Astrocyte (in vitro differentiated cells and primary cell): ENCODE results near the gene EPB42.

Experiments used
- EZH2 ChIP-seq: IDR thresholded peaks from 2 replicates; pipeline ENCODE4 v1.6.1; 2012; ENCODE audit warnings: mild to moderate bottlenecking, low read length, inconsistent platforms; ENCODE audit not compliant: insufficient read depth
- TF ChIP-seq, protein P1 (sequence below): IDR thresholded peaks from 2 replicates; pipeline ENCODE4 v1.5.1; 2011; ENCODE audit warnings: low read depth, mild to moderate bottlenecking, inconsistent platforms, low read length, moderate library complexity; ENCODE audit not compliant: insufficient read depth

DNA sequence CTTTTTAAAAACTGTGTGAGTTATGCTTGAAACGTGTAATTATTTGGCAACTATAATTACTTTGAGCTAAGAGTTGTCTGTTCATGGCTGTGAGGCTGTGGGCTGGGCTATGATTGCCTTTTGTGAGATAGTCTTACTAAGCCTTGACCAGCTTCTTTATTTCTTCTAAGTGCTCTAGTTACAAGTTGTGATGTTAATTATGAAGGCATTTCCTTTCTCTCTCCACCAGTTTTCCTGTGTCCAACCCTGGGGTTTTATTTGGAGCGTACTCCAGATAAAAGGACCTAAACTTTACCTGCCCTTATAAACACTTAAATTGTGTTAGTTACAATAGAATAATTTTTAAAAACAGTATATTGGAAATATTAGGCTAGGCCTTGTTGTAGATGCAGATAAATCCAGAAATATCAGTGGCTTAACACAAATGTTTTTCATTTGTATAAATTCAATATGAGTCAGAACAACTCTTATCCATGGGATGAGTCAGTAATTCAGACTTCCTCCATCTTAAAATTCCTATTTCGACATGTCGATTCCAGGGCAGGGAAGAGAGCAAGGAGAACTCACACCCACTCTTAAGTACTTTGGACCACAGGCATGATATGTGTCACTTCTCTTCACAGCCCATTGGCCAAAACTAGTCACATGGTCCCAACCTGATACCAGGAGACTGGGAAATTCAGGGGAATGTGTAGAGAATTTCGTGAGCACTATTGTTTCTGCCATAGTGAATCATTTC is 70.5 kb downstream of the EPB42 start:
- TF ChIP-seq, protein P1, sequence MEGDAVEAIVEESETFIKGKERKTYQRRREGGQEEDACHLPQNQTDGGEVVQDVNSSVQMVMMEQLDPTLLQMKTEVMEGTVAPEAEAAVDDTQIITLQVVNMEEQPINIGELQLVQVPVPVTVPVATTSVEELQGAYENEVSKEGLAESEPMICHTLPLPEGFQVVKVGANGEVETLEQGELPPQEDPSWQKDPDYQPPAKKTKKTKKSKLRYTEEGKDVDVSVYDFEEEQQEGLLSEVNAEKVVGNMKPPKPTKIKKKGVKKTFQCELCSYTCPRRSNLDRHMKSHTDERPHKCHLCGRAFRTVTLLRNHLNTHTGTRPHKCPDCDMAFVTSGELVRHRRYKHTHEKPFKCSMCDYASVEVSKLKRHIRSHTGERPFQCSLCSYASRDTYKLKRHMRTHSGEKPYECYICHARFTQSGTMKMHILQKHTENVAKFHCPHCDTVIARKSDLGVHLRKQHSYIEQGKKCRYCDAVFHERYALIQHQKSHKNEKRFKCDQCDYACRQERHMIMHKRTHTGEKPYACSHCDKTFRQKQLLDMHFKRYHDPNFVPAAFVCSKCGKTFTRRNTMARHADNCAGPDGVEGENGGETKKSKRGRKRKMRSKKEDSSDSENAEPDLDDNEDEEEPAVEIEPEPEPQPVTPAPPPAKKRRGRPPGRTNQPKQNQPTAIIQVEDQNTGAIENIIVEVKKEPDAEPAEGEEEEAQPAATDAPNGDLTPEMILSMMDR = no peak
- TF ChIP-seq EZH2 = no peak
